NB4 (cell line): ENCODE results near the gene CCDC85A.
A peak's percentile ranks its signal among the peaks of the same experiment; 100 is the strongest.
"Not testable (repeated sequence)": the region's sequence is repeated elsewhere in the genome, so short reads cannot be mapped to it uniquely, and the experiment has no call there.

Experiments used
- DNase-seq: peaks from one replicate; pipeline ENCODE4 v3.0.0; 2010; ENCODE audit warnings: low read depth
- H3K4me3 ChIP-seq: one replicate; pipeline ENCODE4 v1.5.1; 2011; ENCODE audit warnings: mild to moderate bottlenecking, low read depth, low read length, moderate library complexity
- CTCF ChIP-seq: IDR thresholded peaks from one replicate; pipeline ENCODE4 v1.5.1; 2012; ENCODE audit warnings: low read depth, low read length
- MAX ChIP-seq: IDR thresholded peaks from 2 replicates; pipeline ENCODE4 v1.6.1; 2011; ENCODE audit warnings: low read depth, low read length
- MYC ChIP-seq: IDR thresholded peaks from 2 replicates; pipeline ENCODE4 v1.6.1; 2011; ENCODE audit warnings: low read depth, low read length
- POLR2A ChIP-seq: IDR thresholded peaks from 2 replicates; pipeline ENCODE4 v1.6.1; 2011; ENCODE audit warnings: mild to moderate bottlenecking; ENCODE audit not compliant: insufficient read length; ENCODE audit errors: extremely low read depth

CCDC85A gene

GRCh38 chr2:56155188-56155587, 28.6 kb upstream of the CCDC85A start:
- no peak overlapping the region for H3K4me3 ChIP-seq
- DNase-seq = no peak

GRCh38 chr2:56159875-56160274, 23.9 kb upstream of the CCDC85A start:
- not testable (repeated sequence) for H3K4me3 ChIP-seq, DNase-seq

More at GRCh38 chr2:56155188-56155587, 28.6 kb upstream of the CCDC85A start:
- TF ChIP-seq MAX (peak; percentile 24; the same call in 1 of the 2 replicates), POLR2A (no peak), CTCF (no peak), MYC (no peak)

- no peak for DNase-seq
- TF ChIP-seq CTCF = no peak
- TF ChIP-seq POLR2A = no peak
- no peak for TF ChIP-seq MAX
- no peak for TF ChIP-seq MYC
- H3K4me3 ChIP-seq = no peak overlapping the region
Measured at GRCh38 chr2:56167616-56168562, 15.9 kb upstream of the CCDC85A start.

GRCh38 chr2:56169521-56169920, 14.3 kb upstream of the CCDC85A start:
- TF ChIP-seq CTCF (no peak), MYC (no peak), MAX (no peak), POLR2A (no peak)
- no peak for DNase-seq
- H3K4me3 ChIP-seq = no peak overlapping the region

- H3K4me3 ChIP-seq = no peak overlapping the region
- DNase-seq = no peak
- TF ChIP-seq POLR2A (no peak), MAX (no peak), MYC (no peak), CTCF (no peak)
Measured at GRCh38 chr2:56170504-56170903, 13.3 kb upstream of the CCDC85A start.

- H3K4me3 ChIP-seq = no peak overlapping the region
- no peak for DNase-seq
- no peak for TF ChIP-seq CTCF
- TF ChIP-seq MAX = no peak
- no peak for TF ChIP-seq POLR2A
- no peak for TF ChIP-seq MYC
Measured at GRCh38 chr2:56170988-56171387, 12.8 kb upstream of the CCDC85A start.
